ENCODE measurements around the gene USHBP1.
"Not testable (repeated sequence)": the region's sequence is repeated elsewhere in the genome, so short reads cannot be mapped to it uniquely, and the experiment has no call there.

USHBP1 gene

DNA sequence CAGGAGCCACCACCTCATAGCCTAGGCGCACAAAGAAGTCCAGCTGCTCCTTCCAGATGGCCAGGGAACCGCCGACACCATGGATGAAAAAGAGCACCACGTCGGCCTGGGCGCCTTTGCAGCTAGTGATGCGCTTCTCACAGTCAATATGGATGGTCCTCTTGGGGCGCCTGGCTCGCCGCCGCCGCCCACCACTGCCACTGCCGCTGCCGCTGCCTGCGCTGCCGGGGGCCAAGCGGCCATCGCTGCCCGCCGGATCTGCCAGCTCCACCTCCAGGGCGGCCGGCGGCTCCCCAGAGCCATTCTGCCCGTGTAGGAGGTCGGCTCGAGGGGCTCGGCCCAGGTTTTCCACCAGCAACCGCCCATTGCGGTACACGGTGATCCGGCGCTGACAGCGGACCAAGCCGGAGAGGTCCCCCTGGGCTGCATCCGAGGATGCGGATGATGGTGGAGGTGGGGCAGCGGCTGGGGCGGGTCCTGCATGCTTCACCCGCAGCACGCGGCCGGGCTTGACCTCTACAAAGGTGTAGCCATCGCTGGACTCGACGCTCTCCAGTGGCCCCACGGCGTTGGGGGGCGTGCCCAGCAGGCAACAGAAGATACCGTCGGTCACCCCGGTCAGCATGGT lies 36.6 kb upstream of the USHBP1 start:
- intact Hi-C loops (cut with DNase I), result no loop called here
- no peak for DNase-seq

DNA sequence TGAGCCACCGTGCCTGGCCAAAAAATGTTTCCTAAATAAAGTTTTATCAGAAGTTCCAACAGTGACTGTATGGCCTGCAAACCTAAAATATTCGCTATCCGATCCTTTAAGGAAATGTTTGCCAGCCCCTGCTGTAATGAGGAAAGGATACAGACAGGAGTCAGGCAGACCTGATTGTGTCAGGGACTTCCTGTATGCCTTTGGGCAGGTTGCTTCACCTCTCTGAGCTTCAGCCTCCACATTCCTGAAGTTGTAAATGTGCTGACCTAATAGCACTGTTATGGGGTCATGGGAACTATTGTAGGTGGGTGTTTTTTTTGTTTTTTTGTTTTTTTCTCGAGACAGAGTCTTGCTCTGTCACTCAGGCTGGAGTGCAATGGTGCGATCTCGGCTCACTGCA lies 32.4 kb upstream of the USHBP1 start:
- no peak for DNase-seq
- intact Hi-C loops (cut with DNase I), result no loop called here

DNA sequence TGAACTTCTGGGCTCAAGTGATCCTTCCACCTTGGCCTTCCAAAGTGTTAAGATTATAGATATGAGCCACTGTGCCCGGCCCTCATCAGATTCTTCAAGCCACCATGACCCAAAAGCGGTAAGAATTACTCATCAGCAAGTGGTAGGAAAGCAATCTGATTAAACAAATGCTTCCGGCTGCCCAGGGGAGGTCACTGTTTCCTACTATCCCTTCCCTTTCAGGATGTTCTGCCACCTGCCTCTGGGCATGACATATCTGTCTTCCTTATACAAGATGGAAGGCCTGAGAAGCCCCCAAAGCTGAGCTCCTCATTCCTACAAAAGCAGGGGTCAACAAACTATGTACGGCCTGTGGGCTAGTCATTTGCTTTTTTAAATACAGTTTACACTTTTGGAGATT lies 31.7 kb upstream of the USHBP1 start:
- DNase-seq, result no peak
- intact Hi-C loops (cut with DNase I), result no loop called here

DNA sequence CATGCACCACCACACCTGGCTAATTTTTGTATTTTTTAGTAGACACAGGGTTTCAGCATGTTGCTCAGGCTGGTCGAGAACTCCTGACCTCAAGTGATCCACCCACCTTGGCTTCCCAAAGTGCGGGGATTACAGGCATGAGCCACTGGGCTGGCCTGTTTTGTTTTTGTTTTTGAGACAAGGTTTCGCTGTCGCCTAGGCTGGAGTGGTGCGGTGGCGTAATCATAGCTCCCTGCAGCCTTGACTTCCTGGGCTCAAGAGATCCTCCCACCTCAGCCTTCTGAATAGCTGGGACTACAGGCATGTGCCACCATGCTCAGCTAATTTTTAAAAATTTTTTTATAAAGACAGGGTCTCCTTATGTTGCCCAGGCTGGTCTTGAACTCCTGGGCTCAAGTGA lies 31.0 kb upstream of the USHBP1 start:
- intact Hi-C loops (cut with DNase I); DNase-seq: not testable (repeated sequence)

DNA sequence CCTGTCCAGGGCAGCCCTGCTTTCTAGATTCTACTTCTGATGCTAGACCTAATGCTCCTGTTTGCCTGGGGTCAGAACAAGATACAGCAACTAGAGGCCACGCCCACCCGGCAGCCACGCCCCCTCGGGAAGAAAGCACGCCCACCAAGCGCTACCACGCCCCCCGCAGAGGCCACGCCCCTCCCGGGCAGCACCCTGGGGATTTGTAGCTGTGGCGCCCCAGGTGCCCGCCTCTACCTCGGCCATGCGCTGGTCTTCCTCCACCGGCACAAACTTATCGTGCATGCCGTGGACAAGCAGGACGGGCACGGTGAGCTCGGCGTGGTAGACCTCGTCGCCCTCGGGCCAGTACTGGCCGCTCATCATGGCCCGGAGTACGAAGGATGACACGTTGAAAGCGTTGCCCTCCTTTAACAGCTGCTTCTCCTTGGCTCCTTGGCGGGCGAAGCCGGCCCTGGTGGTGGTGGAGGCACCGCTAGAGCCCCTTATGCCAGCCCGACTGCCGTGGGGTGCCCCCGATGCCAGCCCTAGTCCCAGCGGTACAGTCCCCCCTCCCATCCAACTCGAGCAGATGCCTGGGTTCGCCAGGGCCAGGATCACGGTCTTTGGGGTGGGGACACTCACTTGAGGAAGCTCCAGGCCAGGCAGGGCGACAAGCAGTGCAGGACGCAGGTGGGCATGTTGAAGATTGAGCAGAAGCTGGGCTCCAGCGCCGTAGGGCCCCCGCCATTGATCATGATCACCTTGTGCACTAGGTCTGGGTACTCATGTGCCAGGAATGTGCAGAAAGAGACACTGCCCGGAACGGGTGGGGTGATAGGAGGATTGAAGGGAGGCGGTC lies 29.7 kb upstream of the USHBP1 start:
- intact Hi-C loops (cut with DNase I), result no loop called here
- peak in 2 of 42 donors; percentile 15 to 17 for DNase-seq

DNA sequence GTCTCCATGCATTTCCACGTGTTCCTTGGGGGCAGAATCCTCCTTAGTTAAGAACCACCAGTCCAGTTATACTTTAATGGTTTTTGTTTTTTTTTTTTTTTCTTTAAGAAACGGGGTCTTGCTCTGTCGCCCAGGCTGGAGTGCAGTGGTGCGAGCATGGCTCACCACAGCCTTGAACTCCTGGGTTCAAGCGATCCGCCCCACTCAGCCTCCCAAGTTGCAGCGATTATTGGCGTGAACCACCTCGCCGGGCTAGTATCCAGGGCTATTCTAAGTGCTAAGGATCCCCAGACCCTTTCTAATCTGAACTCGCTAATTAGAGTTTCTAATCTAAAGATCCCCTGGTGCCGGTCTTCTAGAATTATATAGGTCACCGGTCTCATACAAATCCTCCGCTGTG lies 29.1 kb upstream of the USHBP1 start:
- intact Hi-C loops (cut with DNase I), result no loop called here
- no peak for DNase-seq

DNA sequence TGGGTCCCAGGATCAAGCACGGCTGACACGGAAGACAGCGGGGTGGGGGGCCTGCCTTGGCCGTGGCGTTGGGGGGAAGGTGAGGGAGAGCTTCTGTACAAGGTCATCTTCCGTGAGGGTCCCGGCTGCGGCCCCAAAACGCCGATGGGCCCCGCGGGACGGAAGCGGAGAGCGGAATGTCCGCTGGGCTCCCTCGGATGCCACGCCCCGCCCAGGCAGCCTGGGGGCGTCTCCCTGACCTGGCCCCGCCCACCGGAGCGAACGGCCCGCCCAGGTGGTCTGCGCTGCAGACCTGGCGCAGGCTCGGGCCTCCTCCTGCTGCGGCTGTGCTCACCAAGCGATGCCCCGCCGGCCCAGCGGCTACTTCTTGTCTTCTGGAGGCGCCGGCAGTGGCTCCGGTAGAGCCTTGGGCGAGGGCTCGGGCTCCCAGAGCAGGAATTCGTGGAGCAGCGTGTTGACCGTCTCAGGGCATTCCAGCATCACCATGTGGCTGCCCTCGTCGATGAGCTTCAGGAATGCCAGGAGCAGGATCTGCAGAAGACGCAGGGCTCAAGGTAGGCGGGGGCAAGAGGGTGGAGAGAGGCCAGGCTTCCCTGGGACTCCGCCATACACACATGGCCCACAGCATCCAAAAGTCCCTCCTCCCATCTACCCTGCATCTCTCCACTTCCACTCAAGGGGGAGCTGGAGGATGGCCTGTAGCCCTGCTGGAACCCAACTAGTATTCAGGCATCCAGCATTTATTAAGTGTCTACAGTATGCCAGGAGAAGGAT lies 27.9 kb upstream of the USHBP1 start:
- peak in 38 of 42 donors; percentile 15 to 81 (median 54) for DNase-seq
- intact Hi-C loops (cut with DNase I), result no loop called here

DNA sequence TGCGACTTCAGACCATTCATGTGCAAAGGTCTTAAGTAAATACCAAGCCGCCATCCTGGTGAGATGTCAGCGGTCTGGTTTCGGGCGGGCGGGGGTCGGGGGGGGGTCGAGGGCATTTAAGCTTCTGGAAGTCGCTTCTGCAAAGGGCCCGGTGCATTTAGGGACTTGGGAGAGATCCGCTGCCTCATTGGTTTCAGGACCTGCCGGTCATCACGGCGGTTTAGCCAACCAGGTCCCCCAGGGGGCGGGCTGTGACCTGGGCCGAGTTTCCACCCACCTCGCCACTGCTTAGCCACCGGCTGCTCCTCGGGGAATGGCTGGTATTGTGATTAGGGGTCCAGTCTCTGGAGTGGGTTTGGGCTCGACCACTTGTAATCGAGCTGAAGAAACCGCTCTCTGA lies 24.9 kb upstream of the USHBP1 start:
- DNase-seq, result peak in 30 of 42 donors; percentile 22 to 68 (median 48)
- intact Hi-C loops (cut with DNase I), result loop anchor here (10.0 kb wide), 1 partner anchor 215 kb away; the partner anchor contains the start of genes HAUS8 and MYO9B

DNA sequence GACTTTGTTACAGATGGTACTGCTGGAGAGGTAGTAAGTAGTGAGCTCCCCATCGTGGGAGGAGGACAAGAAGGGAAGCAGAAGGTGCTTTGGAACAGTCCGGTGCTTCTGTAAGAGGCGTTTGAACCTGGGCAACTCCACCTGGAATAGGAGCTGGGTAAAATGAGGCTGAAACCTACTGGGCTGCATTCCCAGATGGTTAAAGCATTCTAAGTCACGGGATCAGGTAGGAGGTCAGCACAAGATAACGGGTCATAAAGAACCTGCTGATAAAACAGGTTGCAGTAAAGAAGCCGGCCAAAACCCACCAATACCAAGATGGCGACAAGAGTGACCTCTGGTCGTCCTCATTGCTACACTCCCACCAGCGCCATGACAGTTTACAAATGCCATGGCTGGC lies 22.2 kb upstream of the USHBP1 start:
- no peak for DNase-seq
- intact Hi-C loops (cut with DNase I), result loop anchor here (10.0 kb wide), 1 partner anchor 212 kb away; the partner anchor contains the start of genes HAUS8 and MYO9B

DNA sequence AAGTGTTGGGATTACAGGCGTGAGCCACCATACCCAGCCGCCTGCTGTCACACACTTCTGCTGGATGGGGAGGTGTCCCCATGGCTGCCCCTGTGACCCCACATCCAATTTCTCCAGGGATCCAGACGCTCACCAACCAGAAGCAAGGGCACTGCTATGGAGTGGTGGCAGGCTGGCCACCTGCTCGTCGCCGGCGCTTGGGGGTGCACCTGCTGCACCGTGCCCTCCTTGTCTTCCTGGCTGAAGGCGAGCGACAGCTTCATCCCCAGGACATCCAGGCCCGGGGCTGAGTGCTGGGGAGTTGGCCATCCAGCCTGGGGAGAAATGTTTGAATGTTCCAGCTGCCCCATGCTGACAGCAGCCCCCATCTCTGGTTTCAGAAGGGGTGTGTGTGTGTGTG lies 21.7 kb upstream of the USHBP1 start:
- intact Hi-C loops (cut with DNase I), result loop anchor here (10.0 kb wide), 1 partner anchor 211 kb away; the partner anchor contains the start of genes HAUS8 and MYO9B
- DNase-seq, result no peak

DNA sequence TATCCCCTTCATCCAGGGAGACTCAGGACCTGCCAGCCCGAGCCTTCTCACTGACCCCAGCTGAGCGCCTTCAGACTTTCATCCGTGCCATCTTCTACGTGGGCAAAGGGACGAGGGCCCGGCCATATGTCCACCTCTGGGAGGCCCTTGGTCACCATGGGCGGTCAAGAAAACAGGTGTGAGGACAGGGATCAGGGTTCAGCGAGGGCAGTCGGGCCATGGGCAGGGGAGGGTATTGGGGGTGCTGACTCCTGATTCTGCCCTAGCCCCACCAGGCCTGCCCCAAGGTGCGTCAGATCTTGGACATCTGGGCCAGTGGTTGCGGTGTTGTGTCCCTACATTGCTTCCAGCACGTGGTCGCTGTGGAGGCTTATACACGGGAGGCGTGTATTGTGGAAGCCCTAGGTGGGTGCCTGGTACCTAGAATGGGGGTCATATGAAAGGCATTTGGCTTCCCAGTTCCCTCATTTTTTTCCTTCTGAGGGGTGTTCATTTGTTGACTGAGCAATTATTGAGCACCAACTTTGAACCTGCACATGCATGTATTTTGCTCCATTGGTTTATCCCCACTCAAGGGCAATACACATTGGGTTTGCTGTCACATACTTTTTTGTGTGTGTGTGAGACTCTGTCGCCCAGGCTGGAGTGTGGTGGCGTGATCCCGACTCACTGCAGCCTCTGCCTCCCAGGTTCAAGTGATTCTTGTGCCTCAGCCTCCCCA lies 21.0 kb upstream of the USHBP1 start:
- intact Hi-C loops (cut with DNase I), result loop anchor here (10.0 kb wide), 1 partner anchor 211 kb away; the partner anchor contains the start of genes HAUS8 and MYO9B
- DNase-seq, result no peak

DNA sequence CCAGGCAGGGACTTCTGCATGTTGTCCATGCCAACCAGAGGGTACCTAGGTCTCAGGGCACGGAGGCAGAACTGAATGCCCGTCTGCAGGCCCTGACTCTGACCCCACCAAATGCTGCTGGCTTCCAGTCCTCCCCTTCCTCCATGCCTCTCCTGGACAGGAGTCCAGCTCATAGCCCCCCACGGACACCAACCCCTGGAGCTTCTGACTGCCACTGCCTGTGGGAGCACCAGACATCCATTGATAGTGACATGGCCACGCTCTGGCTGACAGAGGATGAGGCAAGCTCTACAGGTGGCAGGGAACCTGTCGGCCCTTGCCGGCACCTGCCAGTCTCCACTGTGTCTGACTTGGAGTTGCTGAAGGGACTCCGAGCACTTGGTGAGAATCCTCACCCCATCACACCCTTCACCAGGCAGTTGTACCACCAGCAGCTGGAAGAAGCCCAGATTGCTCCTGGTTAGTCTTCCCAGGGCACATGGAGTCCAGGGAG lies 19.0 kb upstream of the USHBP1 start:
- intact Hi-C loops (cut with DNase I), result loop anchor here (10.0 kb wide), 1 partner anchor 209 kb away; the partner anchor contains the start of genes HAUS8 and MYO9B

DNA sequence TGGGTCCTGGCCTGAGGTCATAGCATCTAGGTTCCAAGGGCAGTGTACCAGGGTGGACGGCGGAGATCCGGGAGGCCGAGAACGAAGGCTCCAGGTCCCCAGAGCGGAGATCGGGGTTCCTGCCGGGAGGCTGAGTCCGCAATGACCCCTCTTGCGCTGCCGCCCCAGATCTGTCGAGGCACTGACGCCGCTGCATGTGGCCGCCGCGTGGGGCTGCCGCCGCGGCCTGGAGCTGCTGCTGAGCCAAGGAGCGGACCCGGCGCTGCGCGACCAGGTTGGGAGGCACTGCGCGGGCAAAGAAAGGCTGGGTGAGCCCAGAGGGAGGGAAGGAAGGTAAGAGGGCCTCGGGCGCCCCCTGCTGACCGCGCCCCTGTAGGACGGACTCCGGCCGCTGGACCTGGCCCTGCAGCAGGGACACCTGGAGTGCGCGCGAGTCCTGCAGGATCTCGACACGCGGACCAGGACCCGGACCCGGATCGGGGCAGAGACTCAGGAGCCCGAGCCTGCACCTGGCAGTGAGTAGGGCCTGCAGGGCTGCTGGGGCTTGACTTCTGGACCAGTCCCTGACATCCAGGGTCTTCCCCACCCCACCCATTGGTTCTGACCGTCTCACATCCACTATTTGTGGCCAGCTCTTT lies 18.1 kb upstream of the USHBP1 start:
- peak; percentile 64 to 91 (median 80) for DNase-seq
- intact Hi-C loops (cut with DNase I), result loop anchor here (10.0 kb wide), 1 partner anchor 208 kb away; the partner anchor contains the start of genes HAUS8 and MYO9B

More for the DNA sequence above, 19.0 kb upstream of the USHBP1 start:
- no peak for DNase-seq

DNA sequence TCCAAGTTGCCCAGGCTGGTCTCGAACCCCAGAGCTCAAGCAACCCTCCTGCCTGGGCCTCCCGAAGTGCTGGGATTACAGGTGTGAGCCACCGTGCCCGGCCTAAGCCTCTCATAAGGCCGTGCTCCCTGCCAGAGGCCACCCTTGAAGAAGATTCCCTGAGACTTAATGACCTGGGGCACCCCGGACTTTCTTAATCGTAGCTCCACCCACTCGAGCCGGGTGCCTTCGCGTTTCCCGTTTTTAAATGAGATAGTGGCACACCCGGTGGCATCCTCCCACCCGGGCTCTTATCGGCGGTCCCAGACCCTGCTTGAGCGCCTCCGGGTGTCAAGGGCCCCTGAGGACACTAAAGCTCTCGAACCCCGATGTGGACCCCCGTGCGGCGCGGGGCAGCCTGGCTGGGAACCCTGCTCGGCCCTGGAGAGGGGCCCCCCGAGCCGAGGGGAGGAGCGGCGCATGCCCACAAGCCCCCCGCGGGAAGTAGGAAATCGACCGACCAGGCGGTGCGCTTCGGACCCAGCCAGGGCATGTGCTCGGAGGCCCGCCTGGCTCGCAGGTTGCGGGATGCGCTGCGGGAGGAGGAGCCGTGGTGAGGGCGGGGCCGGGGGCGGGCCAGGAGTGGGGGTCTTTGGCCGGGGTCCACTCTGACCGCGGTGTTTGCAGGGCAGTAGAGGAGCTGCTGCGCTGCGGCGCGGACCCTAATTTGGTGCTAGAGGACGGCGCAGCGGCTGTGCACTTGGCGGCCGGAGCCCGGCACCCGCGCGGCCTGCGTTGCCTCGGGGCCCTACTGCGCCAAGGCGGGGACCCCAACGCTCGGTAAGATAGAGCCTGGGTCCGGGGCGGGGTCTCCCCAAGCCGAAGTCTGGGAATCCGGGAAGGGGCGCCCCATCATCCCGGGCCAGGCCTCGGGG lies 17.1 kb upstream of the USHBP1 start, which contains the start of gene ANKLE1:
Gene ANKLE1 (plus strand): TSS at position 511 of the 914 bp plus-strand sequence. CDS start 20 bp downstream, at position 531.
- intact Hi-C loops (cut with DNase I), result loop anchor here (10.0 kb wide), 1 partner anchor 207 kb away; the partner anchor contains the start of genes HAUS8 and MYO9B
- peak in 30 of 42 donors; percentile 9 to 66 (median 38) for DNase-seq

DNA sequence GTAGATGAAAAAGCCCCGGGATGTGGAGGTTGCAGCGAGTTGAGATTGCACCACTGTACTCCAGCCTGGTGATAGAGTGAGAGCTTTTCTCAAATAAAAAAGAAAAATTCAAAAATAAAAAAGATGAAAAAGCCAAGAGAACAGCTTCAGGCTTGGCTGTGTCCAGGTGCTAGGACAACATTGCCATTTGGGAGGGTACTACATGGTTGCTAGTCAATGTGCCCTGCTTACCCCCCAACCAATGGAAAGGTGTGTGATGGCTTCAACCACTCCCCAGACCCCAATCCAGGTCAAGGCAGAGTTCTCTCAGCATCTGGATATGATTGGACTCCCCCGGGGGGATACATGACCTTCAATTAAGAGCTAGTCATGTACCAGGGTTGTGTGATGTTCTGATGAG lies 14.9 kb upstream of the USHBP1 start:
- intact Hi-C loops (cut with DNase I), result no loop called here

DNA sequence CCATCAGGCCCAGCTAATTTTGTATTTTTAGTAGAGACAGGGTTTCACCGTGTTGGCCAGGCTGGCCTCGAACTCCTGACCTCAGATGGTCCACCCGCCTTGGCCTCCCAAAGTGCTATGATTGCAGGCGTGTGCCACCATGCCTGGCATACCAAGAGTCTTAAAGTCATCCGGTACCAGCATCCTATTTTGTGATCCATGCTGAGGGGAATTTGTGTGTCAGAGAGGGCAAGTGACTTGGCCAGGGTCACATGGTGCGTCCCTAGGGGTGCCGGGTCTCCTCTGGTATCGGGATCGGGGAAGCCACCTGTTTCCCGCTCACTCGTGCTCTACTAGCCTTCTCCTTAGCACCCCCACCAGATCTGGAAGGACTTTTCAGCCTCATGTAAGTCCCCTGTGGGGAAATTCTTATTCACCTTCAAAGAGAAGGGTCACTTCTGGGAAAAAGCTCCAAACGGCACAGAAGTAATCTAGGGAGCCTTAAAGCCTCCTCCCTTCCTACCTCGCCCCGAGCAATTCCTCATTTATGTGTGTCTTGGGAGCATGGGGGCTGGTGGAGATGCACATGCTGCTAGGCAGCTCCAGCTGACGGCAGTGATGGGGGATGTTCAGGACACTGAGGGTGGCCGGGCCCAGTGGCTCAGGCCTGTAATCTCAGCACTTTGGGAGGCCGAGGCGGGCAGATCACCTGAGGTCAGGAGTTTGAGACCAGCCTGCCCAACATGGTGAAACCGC lies 11.1 kb upstream of the USHBP1 start:
- intact Hi-C loops (cut with DNase I), result no loop called here
- DNase-seq, result no peak

More for the DNA sequence above, 14.9 kb upstream of the USHBP1 start:
- no peak for DNase-seq

All from head of caudate nucleus (tissue), 42 donors.